Measurements from ENCODE around the gene GLT1D1.

The GLT1D1 gene

DNA sequence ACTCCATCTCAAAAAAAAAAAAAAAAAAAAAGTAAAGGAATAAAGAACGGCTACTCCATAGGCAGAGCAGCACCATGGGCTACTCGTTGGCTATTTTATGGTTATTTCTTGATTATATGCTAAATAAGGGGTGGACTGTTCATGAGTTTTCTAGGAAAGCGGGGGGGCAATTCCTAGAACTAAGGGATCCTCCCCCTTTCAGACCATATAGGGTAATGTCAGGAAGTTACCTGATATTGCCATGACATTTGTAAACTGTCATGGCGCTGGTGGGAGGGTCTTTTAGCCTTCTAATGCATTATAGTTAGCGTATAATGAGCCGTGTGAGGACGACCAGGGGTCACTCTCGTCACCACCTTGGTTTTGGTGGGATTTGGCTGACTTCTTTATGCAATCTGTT is 142.3 kb downstream of the GLT1D1 start:
- TF ChIP-seq CTCF (IDR thresholded peaks at IDR 0.05; ENCODE audit: insufficient read depth, low read depth, low read length, missing control alignments) = no peak
- DNase-seq (ENCODE audit: low read depth) = no peak
- no peak overlapping the region for H3K4me3 ChIP-seq (ENCODE audit: low read length)

GRCh38 chr12:129001826-129002225 is 148.5 kb downstream of the GLT1D1 start:
- TF ChIP-seq CTCF (IDR thresholded peaks at IDR 0.05; ENCODE audit: insufficient read depth, low read depth, low read length, missing control alignments) = no peak
- DNase-seq (ENCODE audit: low read depth) = no peak
- H3K4me3 ChIP-seq (ENCODE audit: low read length) = no peak overlapping the region

DNA sequence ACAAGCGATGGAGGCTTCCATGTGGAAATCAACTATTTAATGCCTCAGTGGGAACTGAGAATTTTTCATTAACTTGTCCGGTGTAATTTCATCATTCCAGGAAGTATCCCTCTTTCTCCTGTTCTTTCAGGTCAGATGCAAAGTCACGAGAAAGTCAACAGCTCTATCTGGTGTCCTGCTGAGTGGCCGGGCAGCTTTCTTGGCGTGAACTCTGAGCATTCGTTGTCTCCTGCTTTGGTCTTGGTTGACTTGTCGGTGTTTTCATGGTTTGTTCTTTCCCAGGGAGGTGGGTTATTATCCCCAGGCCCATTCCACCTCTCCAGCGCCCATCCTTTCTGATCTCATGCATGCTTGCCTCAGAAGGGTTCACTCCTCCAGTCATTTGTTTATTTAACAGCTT is 149.1 kb downstream of the GLT1D1 start:
- DNase-seq (ENCODE audit: low read depth) = no peak
- no peak for TF ChIP-seq CTCF (IDR thresholded peaks at IDR 0.05; ENCODE audit: insufficient read depth, low read depth, low read length, missing control alignments)
- no peak overlapping the region for H3K4me3 ChIP-seq (ENCODE audit: low read length)

- H3K4me3 ChIP-seq (ENCODE audit: low read length) = no peak overlapping the region
- no peak for TF ChIP-seq CTCF (IDR thresholded peaks at IDR 0.05; ENCODE audit: insufficient read depth, low read depth, low read length, missing control alignments)
- no peak for DNase-seq (ENCODE audit: low read depth)
Measured at GRCh38 chr12:129005416-129005815, 152.1 kb downstream of the GLT1D1 start.

GRCh38 chr12:129005829-129006228 is 152.6 kb downstream of the GLT1D1 start:
- no peak for TF ChIP-seq CTCF (IDR thresholded peaks at IDR 0.05; ENCODE audit: insufficient read depth, low read depth, low read length, missing control alignments)

GRCh38 chr12:129009833-129010622 is 156.8 kb downstream of the GLT1D1 start:
- H3K4me3 ChIP-seq (ENCODE audit: low read length) = no peak overlapping the region
- DNase-seq (ENCODE audit: low read depth) = no peak
- TF ChIP-seq CTCF (IDR thresholded peaks at IDR 0.05; ENCODE audit: insufficient read depth, low read depth, low read length, missing control alignments) = no peak

More at GRCh38 chr12:129005829-129006228, 152.6 kb downstream of the GLT1D1 start:
- no peak for DNase-seq (ENCODE audit: low read depth)
- H3K4me3 ChIP-seq (ENCODE audit: low read length) = no peak overlapping the region

GRCh38 chr12:129016159-129016558 is 162.9 kb downstream of the GLT1D1 start:
- DNase-seq (ENCODE audit: low read depth) = no peak
- no peak for TF ChIP-seq CTCF (IDR thresholded peaks at IDR 0.05; ENCODE audit: insufficient read depth, low read depth, low read length, missing control alignments)

More at GRCh38 chr12:129016159-129016558, 162.9 kb downstream of the GLT1D1 start:
- H3K4me3 ChIP-seq (ENCODE audit: low read length) = no peak overlapping the region
